ENCODE results near the gene HOGA1. TPM values are rescaled to one million over a fixed set of nuclear protein-coding genes. Genes with fewer than 3 reads are reported as not detected.

HOGA1 gene
- total and polyA plus RNA-seq, 2 donors (not counting 3 experiments of a cell fraction or from before 2014, with no cell fraction given) = 0.44 to 0.91 TPM

DNA sequence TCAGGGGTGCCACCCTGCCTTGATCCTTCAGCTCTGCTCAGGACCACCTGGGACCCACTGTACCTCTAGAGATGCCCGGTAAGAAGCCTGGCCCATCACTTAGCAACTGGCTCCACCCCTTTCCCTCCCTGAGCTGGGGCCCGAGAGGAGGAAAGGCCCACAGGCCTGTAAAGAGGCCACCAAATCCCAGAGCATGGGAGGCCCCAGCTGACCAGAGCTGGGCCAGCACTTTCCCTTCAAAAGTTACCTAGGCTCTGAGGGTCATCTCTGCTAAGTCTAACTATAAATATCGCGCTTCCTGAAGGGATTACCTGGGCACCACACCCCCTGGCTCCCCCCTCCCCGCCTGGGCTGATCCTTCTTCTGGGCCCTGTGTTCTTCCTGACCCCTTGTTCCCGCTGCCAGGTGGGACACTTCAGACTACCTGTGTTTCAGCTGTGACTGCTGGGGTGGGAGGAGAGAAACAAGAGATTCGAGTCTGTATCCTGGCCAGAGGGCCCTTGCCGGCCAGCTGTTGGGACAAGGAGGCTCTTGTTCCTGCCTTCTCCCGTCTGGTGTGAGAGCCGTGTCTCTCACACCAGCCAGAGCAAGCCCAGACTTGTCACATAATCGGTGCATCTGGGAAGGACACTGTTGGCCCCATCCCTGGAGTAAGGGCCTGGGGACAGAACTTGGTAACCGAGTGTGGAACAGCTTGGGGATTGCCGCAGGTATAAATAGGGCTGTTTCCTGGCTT, 34.4 kb upstream of the HOGA1 start:
- CTCF ChIA-PET = interaction anchor here (0.7 to 6.6 kb wide), 4 partner anchors 16 to 85 kb away, joined by 3 to 159 read pairs (median 4); partner anchors contain the start of gene ANKRD2
- no peak overlapping the region for H3K27ac ChIP-seq (ENCODE audit: insufficient read depth, low read depth, low read length)

DNA sequence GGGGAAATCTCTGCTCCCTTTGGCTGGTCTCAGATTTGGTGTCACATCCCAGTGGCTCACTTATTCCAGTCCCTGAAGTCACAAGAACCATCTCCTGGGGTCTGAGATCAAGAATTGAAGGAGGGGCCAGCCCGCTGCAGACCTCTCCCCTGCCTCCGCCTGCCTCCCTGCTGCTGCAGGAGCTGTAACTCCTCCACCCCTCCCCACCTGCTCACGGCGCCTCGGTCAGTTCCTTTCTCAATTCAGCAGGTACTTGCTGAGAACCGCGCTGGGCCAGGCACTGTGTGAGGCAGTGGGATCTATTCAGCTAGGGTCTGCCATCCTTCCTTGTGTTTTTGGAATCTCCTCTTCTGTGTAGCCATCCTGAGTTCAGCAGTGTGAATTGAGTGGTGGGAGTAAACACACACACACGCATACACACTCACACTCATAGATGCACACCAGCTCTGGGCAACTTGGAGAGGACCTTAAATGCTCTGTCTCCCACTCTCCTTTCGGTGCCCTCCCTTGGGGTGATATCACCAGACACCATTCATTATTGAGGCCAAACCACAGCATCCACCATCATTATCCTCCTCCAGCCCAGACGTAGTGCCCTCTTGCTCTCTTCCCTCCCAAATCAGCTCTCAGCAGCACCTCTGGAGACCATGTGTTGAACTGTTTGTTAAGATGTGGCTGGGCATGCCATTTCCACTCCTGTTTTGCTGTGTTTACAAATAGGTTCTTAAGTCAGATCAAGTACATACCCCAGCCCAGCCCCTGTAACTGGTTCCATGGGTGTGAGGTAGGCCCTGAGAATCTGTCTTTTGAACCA, 33.6 kb upstream of the HOGA1 start:
- Histone ChIP-seq H3K27ac (ENCODE audit: insufficient read depth, low read depth, low read length) (no peak overlapping the region), H3K9me3 (replicated peaks; ENCODE audit: control insufficient read depth, insufficient read depth, low read length) (no peaks in the 10 kb centered on the region), H3K36me3 (ENCODE audit: control insufficient read depth in 2 of 2, extremely low read depth in 1 of 2, insufficient read depth in 2 of 2, low read length in 2 of 2) (peaks cover 0 to 2% of the 10 kb centered on the region in 2 experiments), H3K27me3 (ENCODE audit: control insufficient read depth in 2 of 2, insufficient read depth in 2 of 2, low read length in 2 of 2) (no peaks in the 10 kb centered on the region), H2AFZ (ENCODE audit: low read depth, low read length) (no peak overlapping the region), H3K79me2 (ENCODE audit: control insufficient read depth, insufficient read depth, low read length) (no peaks in the 10 kb centered on the region), H3K9ac (replicated peaks; ENCODE audit: extremely low read depth, insufficient read depth, low read length) (no peak overlapping the region), H3K4me2 (ENCODE audit: insufficient read depth, low read length) (no peak overlapping the region), H3K9me1 (replicated peaks; ENCODE audit: control insufficient read depth, extremely low read depth, insufficient read depth, low read length) (no peaks in the 10 kb centered on the region), H3K4me3 (replicated peaks in 1 of 3; ENCODE audit: insufficient read depth in 1 of 3, low read depth in 1 of 3, low read length in 3 of 3) (no peak overlapping the region), H3K4me1 (ENCODE audit: control insufficient read depth, extremely low read depth, insufficient read depth, low read length) (peaks cover 11% of the 10 kb centered on the region), H4K20me1 (replicated peaks; ENCODE audit: control insufficient read depth, extremely low read depth, insufficient read depth, low read length) (no peaks in the 10 kb centered on the region)
- FAIRE-seq (no peak), DNase-seq (ENCODE audit: low read depth, low spot score) (no peak)
- POLR2A ChIA-PET = no interaction called here
- TF ChIP-seq POLR2A (IDR thresholded peaks at IDR 0.05; ENCODE audit: low read depth, low read length) (no peak), POLR2AphosphoS5 (IDR thresholded peaks at IDR 0.05; ENCODE audit: insufficient read depth, low read depth, low read length) (no peak), FOS (IDR thresholded peaks at IDR 0.05; ENCODE audit: borderline replicate concordance, insufficient read depth, low read length) (no peak), JUN (IDR thresholded peaks at IDR 0.05; ENCODE audit: borderline replicate concordance, insufficient read depth, insufficient read length, low read depth) (no peak), EZH2 (IDR thresholded peaks at IDR 0.05; ENCODE audit: borderline replicate concordance, low read depth, low read length, severe bottlenecking) (no peak), GATA2 (IDR thresholded peaks at IDR 0.05; ENCODE audit: insufficient read depth, insufficient read length, low read depth, low read length) (no peak), MYC (IDR thresholded peaks at IDR 0.05; ENCODE audit: low read depth, low read length) (no peak)
- TF ChIP-seq, protein P1, sequence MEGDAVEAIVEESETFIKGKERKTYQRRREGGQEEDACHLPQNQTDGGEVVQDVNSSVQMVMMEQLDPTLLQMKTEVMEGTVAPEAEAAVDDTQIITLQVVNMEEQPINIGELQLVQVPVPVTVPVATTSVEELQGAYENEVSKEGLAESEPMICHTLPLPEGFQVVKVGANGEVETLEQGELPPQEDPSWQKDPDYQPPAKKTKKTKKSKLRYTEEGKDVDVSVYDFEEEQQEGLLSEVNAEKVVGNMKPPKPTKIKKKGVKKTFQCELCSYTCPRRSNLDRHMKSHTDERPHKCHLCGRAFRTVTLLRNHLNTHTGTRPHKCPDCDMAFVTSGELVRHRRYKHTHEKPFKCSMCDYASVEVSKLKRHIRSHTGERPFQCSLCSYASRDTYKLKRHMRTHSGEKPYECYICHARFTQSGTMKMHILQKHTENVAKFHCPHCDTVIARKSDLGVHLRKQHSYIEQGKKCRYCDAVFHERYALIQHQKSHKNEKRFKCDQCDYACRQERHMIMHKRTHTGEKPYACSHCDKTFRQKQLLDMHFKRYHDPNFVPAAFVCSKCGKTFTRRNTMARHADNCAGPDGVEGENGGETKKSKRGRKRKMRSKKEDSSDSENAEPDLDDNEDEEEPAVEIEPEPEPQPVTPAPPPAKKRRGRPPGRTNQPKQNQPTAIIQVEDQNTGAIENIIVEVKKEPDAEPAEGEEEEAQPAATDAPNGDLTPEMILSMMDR (IDR thresholded peaks at IDR 0.05; ENCODE audit: extremely low read depth in 1 of 2, insufficient read depth in 1 of 2, low read depth in 1 of 2, low read length in 2 of 2) = no peak
- TF ChIP-seq, protein P2, sequence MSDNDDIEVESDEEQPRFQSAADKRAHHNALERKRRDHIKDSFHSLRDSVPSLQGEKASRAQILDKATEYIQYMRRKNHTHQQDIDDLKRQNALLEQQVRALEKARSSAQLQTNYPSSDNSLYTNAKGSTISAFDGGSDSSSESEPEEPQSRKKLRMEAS (IDR thresholded peaks at IDR 0.05; ENCODE audit: insufficient read depth, insufficient read length) = no peak
- dilution Hi-C loops (cut with MboI; ENCODE audit: extremely low pct_ligation_motif_present, low sequenced_read_pairs) = no loop called here
- CTCF ChIA-PET = interaction anchor here (0.6 to 6.6 kb wide), 7 partner anchors 9 to 62 kb away, joined by 3 to 159 read pairs (median 4); partner anchors contain the start of genes ANKRD2 and UBTD1
- BruUV-seq (replicated peaks) = no TSS peak
- intact Hi-C loops (cut with micrococcal nuclease) = no loop called here

More for the DNA sequence above, 34.4 kb upstream of the HOGA1 start:
- Histone ChIP-seq H3K36me3 (ENCODE audit: control insufficient read depth in 2 of 2, extremely low read depth in 1 of 2, insufficient read depth in 2 of 2, low read length in 2 of 2) (peaks cover 0 to 2% of the 10 kb centered on the region in 2 experiments), H3K79me2 (ENCODE audit: control insufficient read depth, insufficient read depth, low read length) (no peaks in the 10 kb centered on the region), H4K20me1 (replicated peaks; ENCODE audit: control insufficient read depth, extremely low read depth, insufficient read depth, low read length) (no peaks in the 10 kb centered on the region), H3K9me1 (replicated peaks; ENCODE audit: control insufficient read depth, extremely low read depth, insufficient read depth, low read length) (no peaks in the 10 kb centered on the region), H3K4me1 (ENCODE audit: control insufficient read depth, extremely low read depth, insufficient read depth, low read length) (peaks cover 11% of the 10 kb centered on the region), H3K9me3 (replicated peaks; ENCODE audit: control insufficient read depth, insufficient read depth, low read length) (no peaks in the 10 kb centered on the region), H2AFZ (ENCODE audit: low read depth, low read length) (no peak overlapping the region), H3K4me3 (replicated peaks in 1 of 3; ENCODE audit: insufficient read depth in 1 of 3, low read depth in 1 of 3, low read length in 3 of 3) (no peak overlapping the region), H3K9ac (replicated peaks; ENCODE audit: extremely low read depth, insufficient read depth, low read length) (no peak overlapping the region), H3K27me3 (ENCODE audit: control insufficient read depth in 2 of 2, insufficient read depth in 2 of 2, low read length in 2 of 2) (no peaks in the 10 kb centered on the region), H3K4me2 (ENCODE audit: insufficient read depth, low read length) (no peak overlapping the region)
- no peak for TF ChIP-seq FOS (IDR thresholded peaks at IDR 0.05; ENCODE audit: borderline replicate concordance, insufficient read depth, low read length)
- TF ChIP-seq POLR2AphosphoS5 (IDR thresholded peaks at IDR 0.05; ENCODE audit: insufficient read depth, low read depth, low read length) = no peak
- no peak for TF ChIP-seq EZH2 (IDR thresholded peaks at IDR 0.05; ENCODE audit: borderline replicate concordance, low read depth, low read length, severe bottlenecking)
- TF ChIP-seq GATA2 (IDR thresholded peaks at IDR 0.05; ENCODE audit: insufficient read depth, insufficient read length, low read depth, low read length) = no peak
- POLR2A ChIA-PET = no interaction called here
- dilution Hi-C loops (cut with MboI; ENCODE audit: extremely low pct_ligation_motif_present, low sequenced_read_pairs) = no loop called here
- no TSS peak for BruUV-seq (replicated peaks)
- DNase-seq (ENCODE audit: low read depth, low spot score) (no peak), FAIRE-seq (no peak)
- intact Hi-C loops (cut with micrococcal nuclease) = no loop called here
